MV-4-11 (cell line): ENCODE measurements around the gene KCNMB4.

Experiments used
- DNase-seq: peaks from one replicate; lab custom pipeline; 2025; lab: John Stamatoyannopoulos, UW

KCNMB4 gene, protein sequence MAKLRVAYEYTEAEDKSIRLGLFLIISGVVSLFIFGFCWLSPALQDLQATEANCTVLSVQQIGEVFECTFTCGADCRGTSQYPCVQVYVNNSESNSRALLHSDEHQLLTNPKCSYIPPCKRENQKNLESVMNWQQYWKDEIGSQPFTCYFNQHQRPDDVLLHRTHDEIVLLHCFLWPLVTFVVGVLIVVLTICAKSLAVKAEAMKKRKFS

DNA sequence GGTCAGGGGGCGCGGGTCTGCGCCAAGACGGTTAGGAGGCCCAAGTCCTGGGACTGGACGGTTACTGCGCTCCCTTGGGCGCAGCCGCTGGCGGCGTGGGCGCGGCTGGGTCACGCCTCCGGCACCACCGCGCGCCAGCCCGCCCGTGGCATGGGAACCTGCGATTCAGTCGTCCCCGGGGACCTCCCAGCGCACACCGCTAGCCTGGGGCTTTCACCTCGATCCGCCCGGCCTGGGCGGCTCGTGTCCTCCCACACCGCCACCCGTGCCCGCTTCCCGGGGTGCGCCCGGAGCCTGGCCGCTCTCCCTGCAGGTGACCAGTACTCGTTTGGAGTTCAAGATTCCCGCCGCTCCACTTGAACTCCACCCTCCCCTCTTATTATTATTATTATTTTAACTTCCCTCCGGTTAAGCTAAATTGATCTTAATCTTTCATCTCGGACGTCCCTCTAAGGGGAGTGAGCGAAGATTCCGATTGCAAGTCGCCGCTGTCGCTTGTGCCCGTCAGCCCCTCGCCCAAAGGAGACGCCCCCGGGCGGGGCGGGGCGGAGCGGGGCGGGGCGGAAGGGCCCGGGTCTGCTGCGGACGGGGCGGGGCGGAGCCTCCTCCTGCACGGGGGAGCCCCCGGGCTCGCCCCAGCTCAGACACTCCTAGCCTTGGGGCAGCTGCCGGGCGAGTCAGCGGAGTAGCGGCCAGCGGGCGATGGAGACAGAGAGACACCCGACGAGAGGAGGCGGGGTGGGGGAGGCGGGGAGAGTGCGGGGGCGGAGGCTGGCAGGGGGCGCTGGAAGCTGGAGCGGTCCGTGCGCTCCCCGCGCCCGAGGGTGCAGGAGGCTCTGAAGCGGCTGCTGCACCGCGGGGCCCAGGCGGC is at the start of gene KCNMB4:
TSS of gene KCNMB4 (plus strand) at position 643 of the 871 bp plus-strand sequence. CDS start 445 bp downstream, outside the sequence.
- no peak for DNase-seq

DNA sequence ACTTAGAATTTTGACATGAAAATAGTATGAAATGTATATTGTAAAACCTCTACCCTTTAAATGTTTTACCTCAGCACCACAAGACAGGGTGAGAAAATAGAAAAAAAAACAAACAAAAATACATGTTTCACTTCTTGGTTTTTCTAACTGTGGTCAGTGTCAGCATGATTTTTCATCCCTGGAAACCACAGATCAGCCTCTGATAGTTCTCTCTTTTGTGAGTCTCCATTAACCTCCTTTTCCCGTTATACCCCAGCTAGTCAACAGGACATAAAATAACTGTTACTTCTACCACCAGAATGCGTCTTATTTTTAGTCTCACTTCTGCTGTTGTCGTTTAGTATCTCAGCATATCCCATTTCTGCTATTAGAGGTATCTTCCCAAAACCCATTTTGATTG is 48.3 kb upstream of the KCNMB4 start:
- DNase-seq, result peak; percentile 95

DNA sequence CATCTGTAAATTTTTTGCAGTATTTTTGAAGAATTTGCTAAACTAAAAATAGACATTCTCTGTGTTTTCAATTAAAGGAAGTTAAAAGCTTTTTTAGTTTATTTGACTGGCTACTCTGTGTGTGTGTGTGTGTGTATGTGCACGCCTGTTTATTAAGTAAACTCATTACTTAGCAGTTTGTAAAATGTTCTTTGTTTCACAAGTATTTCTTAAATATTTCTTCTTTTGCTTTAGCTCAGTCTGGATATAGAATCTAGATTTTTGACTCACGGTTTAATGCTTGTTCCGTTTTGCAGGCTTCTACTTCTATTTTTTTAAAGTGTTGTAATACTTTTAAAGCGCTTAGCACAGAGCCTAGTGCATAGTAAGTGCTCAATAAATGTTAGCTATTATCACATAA is 46.5 kb upstream of the KCNMB4 start:
- DNase-seq, result peak; percentile 73

GRCh38 chr12:70321191-70321590 is 44.9 kb upstream of the KCNMB4 start:
- no peak for DNase-seq

DNA sequence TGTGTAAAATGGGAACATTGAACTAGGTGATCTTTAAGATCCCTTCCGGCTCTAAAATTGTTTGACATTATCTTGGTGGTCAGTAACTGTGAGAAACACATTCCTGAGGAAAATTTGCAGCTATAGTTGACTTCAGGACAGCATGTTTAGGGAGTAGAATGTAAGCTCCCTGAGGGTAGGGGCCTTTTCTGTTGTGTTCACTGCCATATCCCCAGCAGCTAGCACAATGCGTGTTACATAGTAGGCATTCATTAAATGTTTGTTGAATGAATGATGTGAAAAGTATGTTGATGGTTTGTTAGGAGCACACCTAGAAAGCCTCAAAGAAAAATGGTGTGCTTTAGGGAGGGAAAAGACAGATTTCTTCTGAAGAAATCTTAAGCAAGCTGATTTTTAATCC is 38.5 kb upstream of the KCNMB4 start:
- DNase-seq, result no peak

DNA sequence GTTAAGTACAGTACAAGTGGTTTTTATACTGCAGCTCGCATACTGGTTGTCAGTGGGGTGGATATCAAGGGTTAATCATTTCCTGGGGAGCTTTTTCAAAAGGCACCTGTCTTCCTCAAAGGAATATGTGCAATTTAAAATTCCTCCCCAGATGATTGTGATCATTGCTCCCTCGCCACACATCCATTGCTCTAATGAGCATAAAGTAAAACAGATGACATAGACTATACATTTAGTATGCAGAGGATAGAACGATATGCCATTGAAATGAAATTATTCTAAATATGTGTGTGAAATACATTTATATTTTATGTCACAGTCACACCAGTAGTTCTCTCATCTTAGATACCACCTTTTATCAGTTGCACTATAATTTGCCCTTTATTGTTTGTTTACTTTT is 36.4 kb upstream of the KCNMB4 start:
- DNase-seq, result no peak

GRCh38 chr12:70330158-70330557 is 35.9 kb upstream of the KCNMB4 start:
- no peak for DNase-seq

DNA sequence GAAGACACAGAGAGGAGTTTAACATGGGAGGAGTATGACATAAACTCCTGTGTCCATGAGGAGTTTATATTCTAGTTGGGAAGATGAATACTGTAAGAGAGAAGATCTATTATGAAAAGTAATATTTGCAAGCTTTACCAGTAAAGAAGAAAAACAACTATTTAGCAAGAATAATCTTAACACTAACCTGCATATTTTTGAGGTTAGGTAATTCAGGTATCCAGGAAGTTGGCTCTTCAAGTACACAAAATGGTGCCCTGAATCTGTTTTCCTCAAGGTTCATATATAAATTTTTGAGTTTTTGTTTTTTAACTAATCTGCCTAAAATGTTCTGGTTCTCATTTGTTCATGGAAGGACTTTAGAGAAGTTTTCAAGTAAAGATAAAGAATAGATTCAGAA is 33.9 kb upstream of the KCNMB4 start:
- no peak for DNase-seq

- DNase-seq, result no peak
Observed at GRCh38 chr12:70334742-70335141, 31.3 kb upstream of the KCNMB4 start.

DNA sequence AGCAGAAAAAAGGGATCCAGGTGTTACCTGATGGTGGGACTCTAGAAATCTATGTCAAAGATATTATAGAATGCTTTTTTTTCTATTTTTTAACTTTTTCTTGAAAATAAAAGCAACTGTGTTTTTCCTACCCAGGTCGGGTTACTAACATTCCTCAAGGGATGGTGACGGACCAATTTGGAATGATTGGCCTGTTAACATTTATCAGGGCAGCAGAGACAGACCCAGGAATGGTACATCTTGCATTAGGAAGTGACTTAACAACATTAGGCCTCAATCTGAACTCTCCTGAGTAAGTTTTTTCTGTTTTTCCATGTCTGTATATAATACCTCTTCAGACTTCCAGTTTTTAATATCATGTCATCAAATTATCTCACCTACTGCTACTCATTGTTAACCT is 27.6 kb upstream of the KCNMB4 start:
- no peak for DNase-seq

DNA sequence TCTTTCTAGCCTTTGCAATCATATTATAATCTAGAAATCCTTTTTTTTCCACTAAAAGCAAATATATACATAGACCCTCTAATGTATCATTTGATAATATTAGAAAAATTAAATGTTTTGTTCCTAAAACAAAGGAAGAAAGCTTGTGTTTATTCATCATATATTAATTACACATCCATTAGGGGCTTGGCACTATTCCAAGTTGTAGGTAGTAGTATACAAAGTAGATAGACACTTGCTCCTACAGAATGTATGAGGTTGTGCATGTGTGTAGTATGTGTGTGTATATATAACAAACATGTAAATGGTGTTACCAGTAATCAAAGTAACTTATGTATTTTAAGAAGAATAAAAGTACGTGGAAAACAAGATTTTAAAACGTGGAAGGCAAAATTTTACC is 15.0 kb upstream of the KCNMB4 start:
- DNase-seq, result no peak

GRCh38 chr12:70353780-70354660 is 12.1 kb upstream of the KCNMB4 start:
- peak; percentile 76 for DNase-seq

DNA sequence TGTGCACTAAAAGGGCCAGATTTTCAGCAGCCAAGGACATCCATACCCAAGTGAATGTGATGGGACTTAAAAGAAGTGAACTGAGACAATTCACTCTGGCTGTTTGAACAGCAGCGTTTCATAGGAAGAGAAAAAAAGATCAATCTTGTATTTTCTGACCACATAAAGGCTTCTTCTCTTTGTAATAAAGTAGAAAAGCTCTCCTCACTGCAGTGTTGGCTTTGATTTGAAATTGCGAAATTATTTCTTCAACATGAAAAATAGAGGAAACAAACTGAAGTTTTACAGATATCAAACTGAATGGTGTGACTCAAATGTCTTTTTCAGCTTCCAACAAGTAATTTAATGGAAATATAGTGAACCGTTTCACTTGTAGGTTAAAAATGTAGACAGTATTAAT is 11.3 kb upstream of the KCNMB4 start:
- peak; percentile 55 for DNase-seq

- DNase-seq, result no peak
Observed at GRCh38 chr12:70355972-70356371, 10.1 kb upstream of the KCNMB4 start.

DNA sequence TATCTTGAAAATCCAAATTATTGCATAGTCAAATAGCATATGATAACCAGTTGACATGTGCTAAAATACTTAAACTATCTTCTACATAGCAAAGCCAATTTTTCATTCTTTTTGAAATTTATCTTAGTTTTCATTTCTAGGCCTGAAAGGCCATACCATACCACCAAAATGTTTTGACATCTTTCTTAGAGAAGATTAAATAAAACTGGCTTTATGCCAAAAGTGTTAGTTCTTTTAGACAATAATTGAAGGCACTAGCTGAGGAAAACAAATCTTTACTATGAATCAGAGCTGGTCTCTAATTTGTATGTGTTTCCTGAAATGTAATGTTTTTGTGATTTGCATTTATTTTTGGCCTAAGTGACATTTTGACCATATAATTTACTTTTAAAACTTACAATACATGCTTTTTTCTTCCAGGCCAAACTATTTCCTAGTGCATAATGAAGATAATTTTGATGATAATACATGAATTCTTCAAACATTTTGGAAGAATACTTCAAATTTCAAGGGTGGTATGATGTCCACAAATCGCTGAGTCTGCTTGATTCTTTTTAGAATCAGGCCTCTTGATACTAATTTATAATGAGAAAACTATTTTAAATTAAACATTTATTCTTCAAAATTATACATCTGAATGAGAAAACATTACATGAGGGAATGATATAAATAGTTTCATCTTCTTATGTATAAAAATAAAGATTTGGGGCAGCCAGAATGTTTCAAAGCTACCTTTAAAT is 6.5 kb upstream of the KCNMB4 start:
- DNase-seq, result no peak

- DNase-seq, result no peak
Observed at GRCh38 chr12:70360218-70360617, 5.9 kb upstream of the KCNMB4 start.

DNA sequence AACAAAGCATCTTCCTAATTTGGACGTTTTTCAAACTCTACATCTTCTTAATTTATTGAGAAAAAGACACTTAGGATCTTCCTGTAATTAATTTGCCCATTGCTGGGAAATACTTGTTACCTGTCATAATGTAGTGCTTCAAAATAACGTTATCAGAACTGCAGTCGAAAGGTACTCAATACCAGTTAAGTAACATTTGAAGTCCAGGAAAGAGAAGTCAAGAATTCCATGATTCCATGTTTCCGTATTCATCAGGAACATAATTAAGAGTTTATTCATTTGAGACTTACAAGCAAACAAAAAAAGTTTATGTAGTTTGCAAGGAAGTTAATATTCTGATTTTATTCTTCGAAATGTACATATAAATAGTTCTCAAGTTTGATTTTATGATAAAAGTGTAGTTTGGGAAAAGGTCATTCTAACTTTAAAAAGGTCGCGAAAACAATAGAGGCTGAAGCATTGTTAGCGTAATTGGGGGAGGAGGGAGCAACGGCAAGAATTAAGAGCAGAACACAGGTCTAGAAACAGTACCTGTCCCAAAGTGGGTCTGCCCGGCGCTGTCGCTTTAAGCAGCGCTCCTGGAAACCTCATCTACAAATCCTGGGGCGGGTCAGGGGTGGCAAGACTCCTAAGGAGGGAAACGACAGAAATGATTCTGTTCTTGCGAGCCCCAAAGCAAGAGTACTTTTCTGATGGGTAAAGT is 1.2 kb upstream of the KCNMB4 start:
- DNase-seq, result no peak

GRCh38 chr12:70365398-70365647 is 767 bp upstream of the KCNMB4 start:
- no peak for DNase-seq

DNA sequence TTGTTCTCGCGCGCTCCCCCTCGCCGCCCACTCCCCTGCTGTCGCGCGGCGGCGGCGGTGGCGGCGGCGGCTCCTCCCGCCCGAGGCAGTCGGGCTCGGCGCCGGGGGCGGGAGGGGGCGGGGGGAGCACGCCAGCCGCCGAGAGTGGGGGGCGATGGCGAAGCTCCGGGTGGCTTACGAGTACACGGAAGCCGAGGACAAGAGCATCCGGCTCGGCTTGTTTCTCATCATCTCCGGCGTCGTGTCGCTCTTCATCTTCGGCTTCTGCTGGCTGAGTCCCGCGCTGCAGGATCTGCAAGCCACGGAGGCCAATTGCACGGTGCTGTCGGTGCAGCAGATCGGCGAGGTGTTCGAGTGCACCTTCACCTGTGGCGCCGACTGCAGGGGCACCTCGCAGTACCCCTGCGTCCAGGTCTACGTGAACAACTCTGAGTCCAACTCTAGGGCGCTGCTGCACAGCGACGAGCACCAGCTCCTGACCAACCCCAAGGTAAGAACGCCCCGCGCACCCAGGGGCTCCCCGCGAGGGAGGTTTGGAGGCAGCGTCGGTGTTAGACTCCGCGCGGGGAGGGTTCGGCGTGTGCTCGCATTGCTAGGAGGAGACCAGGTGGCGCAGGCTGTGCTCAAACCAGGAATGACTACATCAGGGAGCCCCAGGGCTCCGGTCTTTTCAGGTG is 629 bp downstream of the KCNMB4 start:
- no peak for DNase-seq

DNA sequence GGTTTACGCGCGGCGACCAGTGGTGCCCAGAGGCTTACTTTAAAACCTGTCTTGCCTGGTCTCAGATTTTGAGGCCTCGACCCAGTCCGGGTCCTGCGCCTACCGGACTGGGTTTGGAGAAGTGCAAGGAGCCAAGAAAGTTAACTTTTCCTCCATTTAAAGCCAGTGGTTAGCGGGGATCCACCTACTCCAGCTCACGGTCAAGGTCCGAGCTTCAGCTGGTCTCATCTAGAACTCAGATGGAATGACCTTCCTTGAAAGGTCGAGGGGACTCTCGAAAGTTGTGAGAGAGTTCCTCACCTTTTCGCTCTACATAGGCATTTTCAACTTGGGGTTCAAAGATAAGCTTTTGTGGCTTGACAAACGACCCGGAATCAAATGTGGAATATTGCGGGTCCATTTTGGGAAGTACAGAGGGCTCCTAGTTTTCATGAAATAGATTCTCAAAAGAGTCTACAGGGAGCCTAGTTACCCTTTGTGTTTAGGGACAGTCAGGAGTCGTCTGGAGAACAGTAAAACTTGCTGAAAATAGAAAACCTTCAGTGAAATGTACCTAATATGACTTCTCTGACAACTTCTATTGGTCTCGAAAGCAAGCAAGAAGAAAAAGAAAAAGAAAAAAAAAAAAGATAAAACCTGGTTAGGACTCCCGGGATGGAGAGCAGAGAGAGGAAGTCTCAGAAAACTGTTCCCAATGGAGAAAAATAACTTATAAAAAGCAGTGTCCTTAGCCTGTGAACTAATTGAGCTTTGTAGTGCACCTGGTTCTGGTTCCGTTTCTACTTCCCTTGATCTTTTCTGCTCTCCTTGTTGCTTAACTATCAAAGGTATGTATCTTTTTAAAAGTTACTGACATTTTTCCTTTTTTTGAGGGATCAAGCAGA is 1.4 kb downstream of the KCNMB4 start:
- no peak for DNase-seq
